C4-2B (cell line): ENCODE results near the gene HDAC5.

Experiments used
- CTCF ChIP-seq: fragments of 450-650 bp; conservative IDR thresholded peaks from 2 replicates; pipeline ENCODE4 v1.5.1; 2017; ENCODE audit warnings: mild to moderate bottlenecking
- ZFX ChIP-seq: fragments of 450-650 bp; IDR thresholded peaks from 2 replicates; pipeline ENCODE4 v1.6.1; 2017

- TF ChIP-seq CTCF (no peak), ZFX (no peak)
Observed at GRCh38 chr17:44112284-44113280, 10.9 kb downstream of the HDAC5 start.
